ENCODE data around the gene MYCBP2. TPM values are rescaled to one million over a fixed set of nuclear protein-coding genes. Genes with fewer than 3 reads are reported as not detected.

The MYCBP2 gene
- total RNA-seq, 1 donor from 2014 or later: 91.6 TPM

DNA sequence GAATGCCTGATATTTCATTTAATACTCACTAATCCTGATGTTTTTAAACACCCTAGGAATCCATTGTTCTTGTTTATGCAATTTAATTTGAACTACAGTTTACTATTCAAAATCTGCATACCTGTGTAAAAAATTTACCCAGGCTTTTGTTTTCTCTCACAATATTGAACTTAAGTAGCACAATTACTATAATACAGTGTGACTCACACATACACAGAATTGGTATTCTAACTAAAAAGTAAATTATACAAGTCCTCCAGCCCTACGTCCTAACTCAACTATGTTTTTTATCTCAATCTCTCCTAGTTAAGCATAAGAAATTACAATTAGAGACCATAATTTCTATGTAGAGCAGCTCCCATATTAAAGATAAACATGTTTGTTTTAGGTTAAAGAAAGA is 41.8 kb downstream of the MYCBP2 start:
- H3K36me3 ChIP-seq: peaks cover 19% of the 10 kb centered on the region

DNA sequence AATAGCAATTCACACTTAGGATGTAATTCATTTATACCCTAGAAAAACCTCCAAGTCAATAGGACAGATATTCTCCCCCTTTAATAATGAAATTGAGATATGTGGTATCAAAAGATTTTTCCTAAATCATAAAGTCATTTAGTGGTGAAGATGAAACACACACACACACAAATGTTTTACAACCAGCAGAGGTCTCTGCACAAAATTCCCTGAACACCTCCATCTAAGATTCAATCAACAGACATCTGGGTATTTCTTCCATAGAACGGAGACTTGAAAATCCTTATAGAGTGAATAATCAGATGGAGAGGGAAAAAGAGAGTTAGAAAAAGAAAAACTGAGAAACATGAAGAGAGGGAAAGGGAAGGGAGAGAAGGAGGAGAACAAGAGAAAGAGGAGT is 52.8 kb downstream of the MYCBP2 start:
- no peak for ATAC-seq
- DNase-seq: no peak
- no peak overlapping the region for H3K27ac ChIP-seq
- intact Hi-C loops (cut with DNase I): no loop called here
- H3K36me3 ChIP-seq: peaks cover 59% of the 10 kb centered on the region
- H3K4me1 ChIP-seq: no peaks in the 10 kb centered on the region
- no peaks in the 10 kb centered on the region for H3K9me3 ChIP-seq
- TF ChIP-seq, protein P1, sequence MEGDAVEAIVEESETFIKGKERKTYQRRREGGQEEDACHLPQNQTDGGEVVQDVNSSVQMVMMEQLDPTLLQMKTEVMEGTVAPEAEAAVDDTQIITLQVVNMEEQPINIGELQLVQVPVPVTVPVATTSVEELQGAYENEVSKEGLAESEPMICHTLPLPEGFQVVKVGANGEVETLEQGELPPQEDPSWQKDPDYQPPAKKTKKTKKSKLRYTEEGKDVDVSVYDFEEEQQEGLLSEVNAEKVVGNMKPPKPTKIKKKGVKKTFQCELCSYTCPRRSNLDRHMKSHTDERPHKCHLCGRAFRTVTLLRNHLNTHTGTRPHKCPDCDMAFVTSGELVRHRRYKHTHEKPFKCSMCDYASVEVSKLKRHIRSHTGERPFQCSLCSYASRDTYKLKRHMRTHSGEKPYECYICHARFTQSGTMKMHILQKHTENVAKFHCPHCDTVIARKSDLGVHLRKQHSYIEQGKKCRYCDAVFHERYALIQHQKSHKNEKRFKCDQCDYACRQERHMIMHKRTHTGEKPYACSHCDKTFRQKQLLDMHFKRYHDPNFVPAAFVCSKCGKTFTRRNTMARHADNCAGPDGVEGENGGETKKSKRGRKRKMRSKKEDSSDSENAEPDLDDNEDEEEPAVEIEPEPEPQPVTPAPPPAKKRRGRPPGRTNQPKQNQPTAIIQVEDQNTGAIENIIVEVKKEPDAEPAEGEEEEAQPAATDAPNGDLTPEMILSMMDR (IDR thresholded peaks at IDR 0.05): no peak
- no peaks in the 10 kb centered on the region for H3K27me3 ChIP-seq (ENCODE audit: low read depth)
- H3K4me3 ChIP-seq: no peak overlapping the region

More for the DNA sequence above, 41.8 kb downstream of the MYCBP2 start:
- Histone ChIP-seq H3K9me3 (no peaks in the 10 kb centered on the region), H3K27ac (no peak overlapping the region), H3K4me1 (no peaks in the 10 kb centered on the region), H3K27me3 (ENCODE audit: low read depth) (no peaks in the 10 kb centered on the region), H3K4me3 (no peak overlapping the region)
- DNase-seq (no peak), ATAC-seq (no peak)
- intact Hi-C loops (cut with DNase I): no loop called here
- TF ChIP-seq, protein P1 (IDR thresholded peaks at IDR 0.05): no peak

DNA sequence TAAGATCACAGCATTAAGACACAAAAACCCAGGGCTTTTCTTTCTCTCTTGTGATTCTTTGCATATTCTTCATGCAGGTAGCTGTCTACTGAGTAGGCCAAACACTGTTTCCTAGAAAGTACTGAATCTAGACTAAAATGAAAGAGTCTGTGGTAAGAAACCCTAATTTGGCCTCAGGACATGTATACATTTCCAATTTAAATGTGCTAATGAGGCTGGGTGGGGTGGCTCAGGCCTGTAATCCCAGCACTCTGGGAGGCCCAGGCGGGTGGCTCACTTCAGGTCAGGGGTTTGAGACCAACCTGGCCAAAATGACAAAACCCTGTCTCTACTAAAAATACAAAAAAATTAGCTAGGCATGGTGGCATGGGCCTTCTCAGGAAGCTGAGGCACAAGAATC is 57.8 kb downstream of the MYCBP2 start:
- DNase-seq: no peak
- intact Hi-C loops (cut with DNase I): no loop called here

DNA sequence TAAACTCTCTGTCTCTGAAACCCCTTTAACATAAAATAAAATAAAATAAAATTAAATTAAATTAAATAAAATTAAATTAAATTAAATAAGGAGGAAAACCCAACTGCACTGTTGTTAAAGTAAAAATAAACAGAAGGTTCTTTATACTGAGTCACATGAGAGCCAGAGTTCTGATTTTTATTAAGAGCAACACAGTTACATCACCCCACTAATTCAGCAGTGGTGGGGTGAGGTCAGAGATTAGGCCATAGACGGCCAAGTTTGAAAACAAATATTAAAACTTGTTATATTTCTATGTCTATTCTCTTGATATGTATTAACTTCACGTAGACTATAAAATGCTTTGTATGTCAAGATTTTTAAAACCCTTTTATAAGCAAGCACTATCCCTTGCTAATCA is 59.5 kb downstream of the MYCBP2 start:
- ATAC-seq (no peak), DNase-seq (no peak)
- Histone ChIP-seq H3K36me3 (peaks cover 66% of the 10 kb centered on the region), H3K9me3 (no peaks in the 10 kb centered on the region), H3K4me1 (no peaks in the 10 kb centered on the region), H3K4me3 (no peak overlapping the region), H3K27ac (no peak overlapping the region), H3K27me3 (ENCODE audit: low read depth) (no peaks in the 10 kb centered on the region)
- intact Hi-C loops (cut with DNase I): no loop called here
- TF ChIP-seq, protein P1 (IDR thresholded peaks at IDR 0.05): no peak

More for the DNA sequence above, 57.8 kb downstream of the MYCBP2 start:
- Histone ChIP-seq H3K4me1 (no peaks in the 10 kb centered on the region), H3K36me3 (peaks cover 68% of the 10 kb centered on the region), H3K4me3 (no peak overlapping the region), H3K9me3 (no peaks in the 10 kb centered on the region), H3K27me3 (ENCODE audit: low read depth) (no peaks in the 10 kb centered on the region), H3K27ac (no peak overlapping the region)
- ATAC-seq: no peak
- TF ChIP-seq, protein P1 (IDR thresholded peaks at IDR 0.05): no peak

DNA sequence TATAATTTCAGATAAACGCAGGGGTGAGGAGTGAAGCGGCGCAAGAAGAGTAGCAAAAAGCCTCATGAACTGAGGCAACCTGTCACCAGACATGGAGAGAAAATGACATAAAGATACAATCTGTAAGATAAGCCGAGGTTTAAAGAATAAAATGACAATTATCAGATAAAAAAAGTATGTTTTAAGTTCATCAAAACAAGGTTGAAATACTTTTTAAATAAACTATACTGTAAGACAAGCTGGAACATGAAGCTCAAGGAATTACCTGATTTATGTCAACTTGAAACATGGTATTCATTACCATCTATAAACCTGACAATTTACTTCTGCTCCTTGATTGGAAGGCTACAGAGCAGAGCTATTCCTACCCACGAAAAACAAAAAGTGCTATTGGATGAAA is 61.6 kb downstream of the MYCBP2 start:
- peaks cover 68% of the 10 kb centered on the region for H3K36me3 ChIP-seq
- TF ChIP-seq, protein P1 (IDR thresholded peaks at IDR 0.05): no peak
- no peak for DNase-seq
- intact Hi-C loops (cut with DNase I): no loop called here
- no peak overlapping the region for H3K27ac ChIP-seq
- ATAC-seq: no peak
- no peaks in the 10 kb centered on the region for H3K27me3 ChIP-seq (ENCODE audit: low read depth)
- H3K4me3 ChIP-seq: no peak overlapping the region
- H3K4me1 ChIP-seq: no peaks in the 10 kb centered on the region
- no peaks in the 10 kb centered on the region for H3K9me3 ChIP-seq

DNA sequence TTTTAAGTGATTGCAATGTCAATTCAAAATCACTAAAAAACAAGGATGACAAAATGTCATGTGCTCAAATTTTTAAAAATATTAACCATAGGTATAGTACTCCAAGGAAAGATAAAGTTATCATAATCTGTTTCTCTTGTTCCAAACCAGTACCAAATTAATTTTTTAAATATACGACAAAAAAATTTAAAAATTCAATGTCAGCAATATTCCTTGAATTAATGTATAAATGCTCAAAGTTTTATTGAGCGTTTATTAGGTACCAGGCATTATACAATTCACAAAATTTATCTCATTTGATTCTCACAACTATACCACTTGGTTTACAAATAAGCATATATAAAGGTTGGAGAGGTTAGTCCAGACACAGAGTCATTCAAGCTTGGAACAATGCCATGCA is 64.7 kb downstream of the MYCBP2 start:
- Histone ChIP-seq H3K4me1 (no peaks in the 10 kb centered on the region), H3K27ac (no peak overlapping the region), H3K4me3 (no peak overlapping the region), H3K36me3 (peaks cover 66% of the 10 kb centered on the region), H3K9me3 (no peaks in the 10 kb centered on the region), H3K27me3 (ENCODE audit: low read depth) (no peaks in the 10 kb centered on the region)
- TF ChIP-seq, protein P1 (IDR thresholded peaks at IDR 0.05): no peak
- ATAC-seq: no peak
- no peak for DNase-seq
- intact Hi-C loops (cut with DNase I): no loop called here
